Endothelial cell of hepatic sinusoid (primary cell): ENCODE results near the gene PHLDB2.

ENCODE experiments used
- in situ Hi-C: cut with HindIII; loops from 2 replicates; pipeline ENCODE4 v1.10.0; 2017; ENCODE audit warnings: low sequenced_read_pairs

PHLDB2 gene

GRCh38 chr3:112013058-112013783 lies 154.2 kb downstream of the PHLDB2 start:
- in situ Hi-C loops = no loop called here

GRCh38 chr3:112013784-112014143 lies 154.7 kb downstream of the PHLDB2 start:
- in situ Hi-C loops = no loop called here

GRCh38 chr3:112017091-112017490 lies 158.0 kb downstream of the PHLDB2 start:
- in situ Hi-C loops = no loop called here

- in situ Hi-C loops = no loop called here
These were observed 159.6 kb downstream of the PHLDB2 start for GRCh38 chr3:112018712-112019111.

GRCh38 chr3:112019716-112020115 lies 160.7 kb downstream of the PHLDB2 start:
- in situ Hi-C loops = no loop called here

- in situ Hi-C loops = no loop called here
These were observed 161.6 kb downstream of the PHLDB2 start for GRCh38 chr3:112020674-112021085.
